Purkinje cell (primary cell): ENCODE measurements around the gene CENPU. TPM values are rescaled to one million over a fixed set of nuclear protein-coding genes. Genes with fewer than 3 reads are reported as not detected.

Source experiments
- polyA plus RNA-seq: library from polyadenylated mRNA; unstranded; fragments of >200 nt; fragmentation: Nextera tagmentation; gene quantifications from 2 replicates; pipeline ENCODE4 v1.2.1, GENCODE V29; 2014

CENPU gene, protein sequence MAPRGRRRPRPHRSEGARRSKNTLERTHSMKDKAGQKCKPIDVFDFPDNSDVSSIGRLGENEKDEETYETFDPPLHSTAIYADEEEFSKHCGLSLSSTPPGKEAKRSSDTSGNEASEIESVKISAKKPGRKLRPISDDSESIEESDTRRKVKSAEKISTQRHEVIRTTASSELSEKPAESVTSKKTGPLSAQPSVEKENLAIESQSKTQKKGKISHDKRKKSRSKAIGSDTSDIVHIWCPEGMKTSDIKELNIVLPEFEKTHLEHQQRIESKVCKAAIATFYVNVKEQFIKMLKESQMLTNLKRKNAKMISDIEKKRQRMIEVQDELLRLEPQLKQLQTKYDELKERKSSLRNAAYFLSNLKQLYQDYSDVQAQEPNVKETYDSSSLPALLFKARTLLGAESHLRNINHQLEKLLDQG
- polyA plus RNA-seq = 2.3 and 4.8 TPM in 2 replicates

DNA sequence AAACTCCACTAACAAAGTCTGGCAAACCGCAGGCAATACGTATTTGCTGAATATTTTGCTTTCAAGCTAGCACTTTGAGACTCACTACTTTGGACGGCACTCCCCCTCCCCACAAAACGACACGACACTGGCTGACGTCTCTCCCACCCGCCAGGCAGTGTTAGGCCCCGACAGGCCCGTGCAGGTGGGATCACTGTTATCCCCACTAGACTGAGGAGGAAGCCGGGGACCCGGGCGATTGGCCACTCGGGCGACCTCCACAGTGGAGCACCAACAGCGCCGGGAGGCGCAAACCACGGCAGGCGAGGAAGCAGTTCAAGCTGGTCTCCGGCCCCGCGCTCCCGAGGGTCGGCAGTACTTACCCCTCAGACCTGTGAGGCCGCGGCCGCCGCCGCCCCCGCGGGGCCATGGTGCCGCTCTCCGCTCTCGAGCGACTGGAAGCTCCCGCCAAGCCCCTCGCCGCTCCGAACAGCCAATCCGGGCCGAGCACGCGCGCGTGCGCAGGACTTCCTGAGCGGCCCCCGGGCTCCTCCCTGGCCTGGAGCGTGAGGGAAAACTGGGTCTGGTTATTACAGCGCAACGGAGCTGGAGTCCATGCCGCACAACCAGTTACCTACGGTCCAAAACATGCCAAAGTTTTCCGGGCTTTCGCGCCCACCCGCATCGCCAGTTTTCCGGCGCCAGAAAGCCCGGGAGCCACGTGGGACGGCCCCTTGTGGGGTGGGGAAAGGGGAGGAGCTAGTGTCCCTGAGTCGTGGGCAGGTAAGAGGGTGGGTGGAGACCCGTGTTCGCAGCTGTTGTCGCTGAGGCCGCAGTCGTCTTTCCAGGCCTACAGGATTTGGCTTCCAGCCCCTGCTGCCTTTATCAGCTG lies at the start of gene CENPU:
CENPU (minus strand) TSS at position 443 of the 871 bp plus-strand sequence; CDS start at position 409, 34 bp downstream.

DNA sequence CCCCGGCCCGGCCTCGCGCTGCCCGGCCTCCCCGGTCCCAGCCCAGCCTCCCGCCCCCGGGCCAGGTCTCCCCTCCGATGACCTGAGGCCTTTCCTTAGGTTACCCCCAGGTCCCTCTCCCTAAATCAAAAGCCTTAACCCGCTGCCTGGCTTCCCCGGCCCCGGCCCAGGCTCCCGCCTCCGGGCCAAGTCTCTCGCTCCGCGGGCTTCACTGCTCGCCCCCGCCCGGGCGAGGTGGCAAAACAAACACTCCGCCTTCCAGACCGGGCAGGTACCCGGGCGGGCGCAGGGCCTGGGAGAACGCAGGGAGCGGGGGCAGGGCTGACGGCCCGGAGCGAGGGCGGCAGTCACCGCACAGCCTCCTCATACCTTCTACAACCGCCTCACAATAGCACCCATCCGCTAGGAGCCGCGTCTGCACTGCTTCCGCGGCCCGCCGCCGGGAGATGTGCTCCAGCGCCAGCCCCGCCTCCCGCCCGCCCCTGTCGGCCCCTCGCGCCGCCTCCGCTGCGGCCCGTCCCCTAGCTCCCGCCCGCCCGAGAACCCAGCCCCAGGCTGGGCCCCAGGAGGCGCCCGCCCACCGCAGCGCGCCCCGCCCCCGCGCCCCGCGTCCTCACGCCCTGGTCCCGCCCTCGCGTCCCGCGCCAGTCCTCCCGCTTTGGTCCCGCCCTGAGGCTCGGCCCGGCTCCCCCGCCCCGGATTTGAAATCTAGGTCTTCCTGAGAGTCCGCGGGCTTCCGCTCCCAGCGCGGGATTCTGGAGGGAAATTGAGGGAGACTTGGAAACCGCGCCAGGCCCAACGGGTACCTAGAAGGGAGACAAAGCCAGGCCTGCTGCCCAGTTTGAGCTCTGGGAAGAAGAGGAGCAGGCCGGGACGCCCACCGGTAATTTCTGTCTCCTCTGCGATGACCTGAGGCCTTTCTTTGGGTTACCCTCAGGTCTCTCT lies 84.6 kb downstream of the CENPU start, which contains the start of the genes CASP3 and PRIMPOL:
CASP3 (minus strand) TSS at position 422 of the 945 bp plus-strand sequence. CDS start 10,994 bp downstream, outside the sequence.
PRIMPOL (plus strand) TSS at position 713 of the 945 bp plus-strand sequence. CDS start 7,403 bp downstream, outside the sequence.

Other genes with a start within 250 kb of the CENPU start
- 12.8 and 45.6 TPM in 2 replicates for gene CASP3, start 84.6 kb downstream of the CENPU start, polyA plus RNA-seq
- 8.6 and 10.1 TPM in 2 replicates for gene PRIMPOL, start 84.4 kb downstream of the CENPU start, polyA plus RNA-seq
- 20.2 and 39.3 TPM in 2 replicates for gene ACSL1, start 91.9 kb upstream of the CENPU start, polyA plus RNA-seq